ENCODE measurements around the gene STIM1.

DNA sequence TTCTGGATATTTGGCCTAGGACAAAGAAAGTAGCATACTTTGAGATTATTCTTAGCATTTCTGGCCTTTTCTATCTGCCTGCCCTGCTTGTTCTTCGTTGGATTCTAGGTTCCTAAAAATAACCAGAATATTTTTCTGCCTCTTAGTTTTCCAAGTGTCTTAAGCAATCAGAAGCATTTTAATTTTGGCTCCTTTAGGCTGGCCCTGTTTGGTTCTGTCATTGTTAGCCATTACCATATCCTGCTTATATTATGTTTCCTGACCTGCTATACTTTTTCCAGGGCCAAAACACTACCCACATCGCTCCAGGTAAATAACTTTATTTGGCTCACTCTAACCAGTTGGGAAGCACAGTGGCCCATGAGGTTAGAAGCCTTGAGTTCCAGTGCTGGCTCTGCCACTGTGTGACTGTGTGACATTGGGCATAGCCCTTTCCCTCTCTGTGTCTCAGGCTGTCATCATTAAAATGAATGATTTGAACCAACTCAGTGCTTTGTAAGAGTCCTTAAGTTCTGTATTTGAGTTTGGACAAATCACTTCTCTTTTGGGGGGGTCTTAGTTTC is 91.1 kb downstream of the STIM1 start:
- TF ChIP-seq, protein P1, sequence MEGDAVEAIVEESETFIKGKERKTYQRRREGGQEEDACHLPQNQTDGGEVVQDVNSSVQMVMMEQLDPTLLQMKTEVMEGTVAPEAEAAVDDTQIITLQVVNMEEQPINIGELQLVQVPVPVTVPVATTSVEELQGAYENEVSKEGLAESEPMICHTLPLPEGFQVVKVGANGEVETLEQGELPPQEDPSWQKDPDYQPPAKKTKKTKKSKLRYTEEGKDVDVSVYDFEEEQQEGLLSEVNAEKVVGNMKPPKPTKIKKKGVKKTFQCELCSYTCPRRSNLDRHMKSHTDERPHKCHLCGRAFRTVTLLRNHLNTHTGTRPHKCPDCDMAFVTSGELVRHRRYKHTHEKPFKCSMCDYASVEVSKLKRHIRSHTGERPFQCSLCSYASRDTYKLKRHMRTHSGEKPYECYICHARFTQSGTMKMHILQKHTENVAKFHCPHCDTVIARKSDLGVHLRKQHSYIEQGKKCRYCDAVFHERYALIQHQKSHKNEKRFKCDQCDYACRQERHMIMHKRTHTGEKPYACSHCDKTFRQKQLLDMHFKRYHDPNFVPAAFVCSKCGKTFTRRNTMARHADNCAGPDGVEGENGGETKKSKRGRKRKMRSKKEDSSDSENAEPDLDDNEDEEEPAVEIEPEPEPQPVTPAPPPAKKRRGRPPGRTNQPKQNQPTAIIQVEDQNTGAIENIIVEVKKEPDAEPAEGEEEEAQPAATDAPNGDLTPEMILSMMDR (IDR thresholded peaks at IDR 0.05; ENCODE audit: insufficient read depth, low read length, poor library complexity, severe bottlenecking): no peak
- TF ChIP-seq EZH2phosphoT487 (conservative IDR thresholded peaks at IDR 0.05; ENCODE audit: low read length): no peak

All from SU-DHL-6 (cell line).